Measurements from ENCODE around the gene NLRX1.
"Not testable (repeated sequence)": the region's sequence is repeated elsewhere in the genome, so short reads cannot be mapped to it uniquely, and the experiment has no call there.

NLRX1 gene

GRCh38 chr11:119210050-119210449 lies 41.5 kb downstream of the NLRX1 start:
- no peak for DNase-seq

GRCh38 chr11:119218141-119218878 lies 49.8 kb downstream of the NLRX1 start:
- DNase-seq, result no peak

GRCh38 chr11:119222308-119222707 lies 53.8 kb downstream of the NLRX1 start:
- DNase-seq, result no peak

GRCh38 chr11:119222891-119223290 lies 54.4 kb downstream of the NLRX1 start:
- DNase-seq, result no peak

GRCh38 chr11:119223856-119224255 lies 55.3 kb downstream of the NLRX1 start:
- DNase-seq, result no peak

- DNase-seq, result not testable (repeated sequence)
Measured at GRCh38 chr11:119228535-119229287, 60.2 kb downstream of the NLRX1 start.

GRCh38 chr11:119229288-119229672 lies 60.8 kb downstream of the NLRX1 start:
- no peak for DNase-seq

- no peak for DNase-seq
Measured at GRCh38 chr11:119229741-119230140, 61.2 kb downstream of the NLRX1 start.
